HepG2 (cell line): ENCODE results near the gene ACVR2A. TPM values are rescaled to one million over a fixed set of nuclear protein-coding genes. Genes with fewer than 3 reads are reported as not detected.

ENCODE experiments used
- ARID3A ChIP-seq: IDR thresholded peaks from 2 replicates; pipeline ENCODE4 v1.6.1; 2012; ENCODE audit warnings: low read depth, low read length, improper control_type of control experiment
- BCL6 ChIP-seq: IDR thresholded peaks from 2 replicates; pipeline ENCODE4 v1.6.1; 2016; ENCODE audit warnings: missing genetic modification reagents, missing compliant biosample characterization
- CBFB ChIP-seq: sonication (generic); formaldehyde crosslinking; IDR thresholded peaks from 2 replicates; pipeline ENCODE4 v1.4.0; 2020; ENCODE audit warnings: missing genetic modification reagents
- CEBPG ChIP-seq: IDR thresholded peaks from 2 replicates; pipeline ENCODE4 v1.6.1; 2016
- ELF1 ChIP-seq: sonication (generic); formaldehyde crosslinking; IDR thresholded peaks from 2 replicates; pipeline ENCODE4 v1.4.0; 2020; ENCODE audit warnings: missing genetic modification reagents
- ETV5 ChIP-seq: IDR thresholded peaks from 2 replicates; pipeline ENCODE4 v1.6.1; 2018; ENCODE audit warnings: missing biosample characterization, missing genetic modification reagents, inconsistent platforms, borderline replicate concordance
- FOXO4 ChIP-seq: sonication (generic); formaldehyde crosslinking; conservative IDR thresholded peaks from 2 replicates; pipeline ENCODE4 v1.8.1; 2023; ENCODE audit warnings: missing genetic modification reagents
- GABPA ChIP-seq, 2 experiments: IDR thresholded peaks; 2 replicates each; pipeline ENCODE4 v1.6.1; 2011 to 2016; ENCODE audit warnings: low read depth in 2 of 2, low read length in 1 of 2, missing biosample characterization in 1 of 2, missing genetic modification characterization in 1 of 2
- KAT8 ChIP-seq: IDR thresholded peaks from 2 replicates; pipeline ENCODE4 v1.6.1; 2016; ENCODE audit warnings: missing genetic modification reagents, missing compliant biosample characterization
- KMT2A ChIP-seq: sonication (generic); formaldehyde crosslinking; IDR thresholded peaks from 2 replicates; pipeline ENCODE4 v1.4.0; 2020; ENCODE audit warnings: missing genetic modification reagents
- MAFF ChIP-seq: IDR thresholded peaks from 2 replicates; pipeline ENCODE4 v1.6.1; 2011; ENCODE audit warnings: low read depth, low read length, improper control_type of control experiment
- MAFK ChIP-seq, 2 experiments: IDR thresholded peaks in 1 of 2; conservative IDR thresholded peaks in 1 of 2; 2 replicates each; pipeline ENCODE4 v1.6.1; 2011; ENCODE audit warnings: improper control_type of control experiment in 2 of 2, low read length in 2 of 2
- MED1 ChIP-seq: sonication (generic); formaldehyde crosslinking; IDR thresholded peaks from 2 replicates; pipeline ENCODE4 v1.4.0; 2020; ENCODE audit warnings: missing genetic modification reagents
- ONECUT2 ChIP-seq: sonication (generic); formaldehyde crosslinking; IDR thresholded peaks from 2 replicates; pipeline ENCODE4 v1.4.0; 2020; ENCODE audit warnings: missing genetic modification reagents
- RFXAP ChIP-seq: sonication (generic); formaldehyde crosslinking; IDR thresholded peaks from 2 replicates; pipeline ENCODE4 v1.4.0; 2020; ENCODE audit warnings: missing genetic modification reagents, borderline replicate concordance
- RXRB ChIP-seq: IDR thresholded peaks from 2 replicates; pipeline ENCODE4 v1.6.1; 2016; ENCODE audit warnings: borderline replicate concordance, missing genetic modification reagents, missing compliant biosample characterization
- SOX13 ChIP-seq, 3 experiments: fragments of 450-650 bp in 1 of 3; sonication (generic) in 1 of 3; formaldehyde crosslinking in 1 of 3; IDR thresholded peaks in 2 of 3; conservative IDR thresholded peaks in 1 of 3; 2 replicates each; pipeline versions ENCODE4 v1.5.0 to v1.6.1; 2016 to 2020; ENCODE audit warnings: antibody characterized with exemption in 1 of 3, mild to moderate bottlenecking in 1 of 3, missing compliant biosample characterization in 1 of 3, missing genetic modification reagents in 1 of 3, moderate library complexity in 1 of 3
- SP5 ChIP-seq: IDR thresholded peaks from 2 replicates; pipeline ENCODE4 v1.6.1; 2016; ENCODE audit warnings: low read depth, borderline replicate concordance
- TARDBP ChIP-seq: sonication (generic); formaldehyde crosslinking; IDR thresholded peaks from 2 replicates; pipeline ENCODE4 v1.8.0; 2022; ENCODE audit warnings: mild to moderate bottlenecking, missing genetic modification reagents
- ZBTB7B ChIP-seq: sonication (generic); formaldehyde crosslinking; IDR thresholded peaks from 2 replicates; pipeline ENCODE4 v1.4.0; 2020; ENCODE audit warnings: missing genetic modification reagents
- ZNF282 ChIP-seq: fragments of 450-650 bp; IDR thresholded peaks from 2 replicates; pipeline ENCODE4 v1.6.1; 2018; ENCODE audit not compliant: partially characterized antibody
- ZNF501 ChIP-seq: sonication (generic); formaldehyde crosslinking; IDR thresholded peaks from 2 replicates; pipeline ENCODE4 v1.5.1; 2020; ENCODE audit warnings: mild to moderate bottlenecking, moderate library complexity, missing genetic modification reagents
- ZNF619 ChIP-seq: sonication (generic); formaldehyde crosslinking; IDR thresholded peaks from 2 replicates; pipeline ENCODE4 v1.4.0; 2020; ENCODE audit warnings: mild to moderate bottlenecking, missing genetic modification reagents
- polyA plus RNA-seq, 8 experiments: library from polyadenylated mRNA; depleted of rRNA in 3 of 8; stranded (reverse) in 7 of 8; unstranded in 1 of 8; fragments of >200 nt; fragmentation: Illumina TruSeq in 4 of 8; extraction: Trizol in 4 of 8; gene quantifications; 2 replicates each; pipeline versions ENCODE4 v1.2.1 to v1.2.3, GENCODE V29; 2011 to 2016; ENCODE audit warnings: low read depth in 4 of 8, missing spikeins in 1 of 8, mixed read lengths in 1 of 8; ENCODE audit not compliant: insufficient read depth in 1 of 8
- total RNA-seq, 5 experiments: library from RNA; depleted of rRNA; stranded (reverse); fragments of >200 nt; fragmentation: Illumina TruSeq; extraction: Trizol; gene quantifications; 2 replicates each; pipeline ENCODE4 v1.2.3, GENCODE V29; 2016; ENCODE audit warnings: low read depth in 1 of 5

Gene ACVR2A
- total and polyA plus RNA-seq, 2 of the 13 experiments (the other 11 are each of a cell fraction or from before 2014, with no cell fraction given) = 8.3 to 18.0 TPM

DNA sequence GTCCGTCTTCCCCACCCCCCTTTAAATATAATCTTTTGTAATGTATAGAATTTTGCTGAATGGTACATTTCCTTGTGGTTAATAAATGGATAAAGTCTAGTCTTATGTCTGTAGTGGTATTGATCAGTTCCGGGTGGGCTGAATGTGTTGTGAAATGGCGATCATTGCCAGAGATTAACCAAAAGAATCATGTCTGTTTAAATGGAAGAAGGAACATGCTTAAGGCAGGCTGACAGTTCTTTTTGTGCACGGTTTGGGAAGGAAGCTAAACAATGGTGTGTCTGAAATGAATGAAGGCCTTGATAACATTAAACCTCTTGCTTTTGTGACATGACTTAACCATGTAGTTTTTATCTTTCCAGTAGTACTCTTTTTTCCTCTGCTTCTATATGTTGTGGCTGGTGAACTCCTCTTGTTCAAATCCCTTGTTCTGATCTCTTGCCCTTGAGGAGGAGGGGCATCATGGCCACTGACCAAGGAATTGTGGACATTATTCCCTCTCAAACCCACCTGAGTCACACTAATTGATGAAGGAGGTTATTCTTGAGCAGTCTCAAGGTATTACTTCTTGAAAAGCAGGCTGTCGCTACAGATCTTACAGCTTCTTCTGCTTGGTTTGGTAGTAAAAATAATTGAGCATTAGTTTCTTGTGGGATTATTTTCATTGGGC, 1.7 kb downstream of the ACVR2A start (continued):
- TF ChIP-seq KAT8 (CRISPR knock-in tag) (peak; percentile 15; the same call in 1 of the 2 replicates), TARDBP (0 out of 2 replicates have a peak, but pooled peaks have one; percentile 12), GABPA (IDR thresholded peaks at IDR 0.05; ENCODE audit: low read depth, low read length) (no peak), GABPA (CRISPR knock-in tag; IDR thresholded peaks at IDR 0.05; ENCODE audit: low read depth) (0 out of 2 replicates have a peak, but pooled peaks have one; percentile 41), ONECUT2 (peak; percentile 73; the same call in 1 of the 2 replicates), ZNF501 (CRISPR knock-in tag) (no peak), SOX13 (IDR thresholded peaks at IDR 0.05) (no peak), SOX13 (CRISPR knock-in tag; conservative IDR thresholded peaks at IDR 0.05 in 1 of 2, IDR thresholded peaks at IDR 0.05 in 1 of 2) (peak in 1 of 2 experiments; percentile 12; a peak in 1 of 4 replicates), MAFF (peak; percentile 23; the same call in 1 of the 2 replicates), BCL6 (CRISPR knock-in tag) (peak; percentile 21; the same call in 1 of the 2 replicates), ETV5 (CRISPR knock-in tag) (peak; percentile 55; the same call in 1 of the 2 replicates), CEBPG (CRISPR knock-in tag) (peak; percentile 31; the same call in 1 of the 2 replicates), ZNF619 (no peak), ARID3A (peak; percentile 29; the same call in 1 of the 2 replicates), FOXO4 (no peak), SP5 (0 out of 2 replicates have a peak, but pooled peaks have one; percentile 6), CBFB (CRISPR knock-in tag) (no peak), ZBTB7B (CRISPR knock-in tag) (0 out of 2 replicates have a peak, but pooled peaks have one; percentile 11), MAFK (conservative IDR thresholded peaks at IDR 0.05 in 1 of 2, IDR thresholded peaks at IDR 0.05 in 1 of 2; ENCODE audit: low read length in 2 of 2) (peak; percentile 62 to 63; a peak in 3 of 4 replicates), MED1 (CRISPR knock-in tag) (peak; percentile 43; the same call in 1 of the 2 replicates), ZNF282 (no peak), KMT2A (CRISPR knock-in tag) (peak; percentile 23; the same call in 1 of the 2 replicates), RXRB (CRISPR knock-in tag) (0 out of 2 replicates have a peak, but pooled peaks have one; percentile 9), ELF1 (0 out of 2 replicates have a peak, but pooled peaks have one; percentile 19), RFXAP (CRISPR knock-in tag) (no peak)
